Measurements from ENCODE around the gene TALDO1. TPM values are rescaled to one million over a fixed set of nuclear protein-coding genes. Genes with fewer than 3 reads are reported as not detected.

Gene TALDO1
- total RNA-seq, 1 donor = 141 TPM

DNA sequence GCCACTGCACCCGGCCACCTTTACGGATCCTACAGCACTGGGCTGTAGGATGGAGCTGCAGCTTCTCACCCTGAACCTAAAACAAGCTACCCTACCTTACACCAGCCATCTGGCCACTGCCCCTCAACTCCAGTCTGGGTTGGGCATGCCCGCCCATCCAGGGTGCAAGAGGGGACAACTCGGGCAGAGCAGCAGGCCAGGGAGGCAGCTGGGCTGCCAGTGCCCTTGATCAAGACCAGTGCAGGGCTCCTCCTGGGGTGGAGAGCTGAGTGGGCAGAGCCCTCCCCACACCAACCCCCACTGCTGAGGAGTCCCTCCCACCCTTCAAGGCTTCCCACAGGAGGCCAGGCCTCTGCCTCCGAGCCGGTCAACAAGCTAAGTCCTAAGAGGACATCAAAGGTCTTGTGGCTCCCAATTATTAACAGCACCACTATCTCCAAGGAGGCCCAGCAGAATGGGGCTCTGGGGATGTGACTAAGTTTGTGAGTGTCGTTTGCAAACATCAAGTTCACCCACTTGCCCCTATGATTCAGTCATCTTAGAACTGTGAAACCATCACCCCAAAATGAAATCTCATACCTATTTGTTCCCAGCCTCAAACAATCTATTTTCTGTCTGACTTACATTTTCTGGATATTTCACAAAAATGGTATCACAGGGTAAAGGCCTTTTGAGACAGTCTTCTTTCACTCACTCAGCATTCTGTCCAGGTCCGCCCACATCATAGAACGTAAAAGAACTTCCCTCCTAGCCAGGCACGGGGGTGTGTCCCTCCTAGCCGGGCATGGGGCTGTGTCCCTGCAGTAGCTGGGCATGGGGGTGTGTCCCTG lies 19.1 kb downstream of the TALDO1 start:
- Histone ChIP-seq H3K4me1 (ENCODE audit: insufficient read depth, low read length) (no peaks in the 10 kb centered on the region), H3K4me3 (ENCODE audit: low read length) (no peak overlapping the region), H3K9me3 (ENCODE audit: low read depth, low read length) (no peaks in the 10 kb centered on the region), H3K27me3 (ENCODE audit: insufficient read depth, low read length) (no peaks in the 10 kb centered on the region)

DNA sequence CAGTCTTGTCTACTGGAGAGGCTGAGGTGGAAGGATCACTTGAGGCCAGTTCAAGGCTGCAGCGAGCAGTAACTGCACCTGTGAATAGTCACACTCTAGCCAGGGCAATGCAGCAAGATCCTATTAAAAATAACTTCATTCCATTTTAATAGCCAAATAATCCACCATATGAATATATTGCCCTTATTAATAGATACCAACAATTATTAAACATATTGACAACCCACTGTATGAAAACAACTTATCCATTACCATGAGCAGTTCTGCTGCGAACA lies 19.6 kb downstream of the TALDO1 start:
- Histone ChIP-seq H3K4me3 (ENCODE audit: low read length) (no peak overlapping the region), H3K9me3 (ENCODE audit: low read depth, low read length) (no peaks in the 10 kb centered on the region), H3K4me1 (ENCODE audit: insufficient read depth, low read length) (no peaks in the 10 kb centered on the region), H3K27me3 (ENCODE audit: insufficient read depth, low read length) (no peaks in the 10 kb centered on the region)

DNA sequence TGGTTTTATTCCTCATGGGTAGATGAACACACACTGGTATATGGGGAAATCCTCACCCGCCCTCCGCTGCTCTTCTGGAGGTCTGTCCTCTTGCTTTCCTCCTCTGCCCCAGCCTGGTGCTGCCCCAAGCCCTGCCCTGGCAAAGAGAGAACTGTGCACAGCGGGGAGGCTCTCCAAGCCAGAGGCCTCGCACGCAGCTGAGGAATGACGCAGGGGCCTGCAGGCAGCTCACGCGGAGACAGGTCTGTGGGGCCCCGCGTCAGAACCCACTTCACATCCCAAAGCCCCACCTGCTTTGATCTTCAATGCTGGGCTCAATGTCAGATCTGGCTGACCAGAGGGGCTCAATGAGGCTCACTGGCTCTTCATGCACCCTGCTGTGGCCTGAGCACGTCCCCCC lies 20.0 kb downstream of the TALDO1 start:
- Histone ChIP-seq H3K27me3 (ENCODE audit: insufficient read depth, low read length) (no peaks in the 10 kb centered on the region), H3K9me3 (ENCODE audit: low read depth, low read length) (no peaks in the 10 kb centered on the region), H3K4me3 (ENCODE audit: low read length) (no peak overlapping the region), H3K4me1 (ENCODE audit: insufficient read depth, low read length) (no peaks in the 10 kb centered on the region)

DNA sequence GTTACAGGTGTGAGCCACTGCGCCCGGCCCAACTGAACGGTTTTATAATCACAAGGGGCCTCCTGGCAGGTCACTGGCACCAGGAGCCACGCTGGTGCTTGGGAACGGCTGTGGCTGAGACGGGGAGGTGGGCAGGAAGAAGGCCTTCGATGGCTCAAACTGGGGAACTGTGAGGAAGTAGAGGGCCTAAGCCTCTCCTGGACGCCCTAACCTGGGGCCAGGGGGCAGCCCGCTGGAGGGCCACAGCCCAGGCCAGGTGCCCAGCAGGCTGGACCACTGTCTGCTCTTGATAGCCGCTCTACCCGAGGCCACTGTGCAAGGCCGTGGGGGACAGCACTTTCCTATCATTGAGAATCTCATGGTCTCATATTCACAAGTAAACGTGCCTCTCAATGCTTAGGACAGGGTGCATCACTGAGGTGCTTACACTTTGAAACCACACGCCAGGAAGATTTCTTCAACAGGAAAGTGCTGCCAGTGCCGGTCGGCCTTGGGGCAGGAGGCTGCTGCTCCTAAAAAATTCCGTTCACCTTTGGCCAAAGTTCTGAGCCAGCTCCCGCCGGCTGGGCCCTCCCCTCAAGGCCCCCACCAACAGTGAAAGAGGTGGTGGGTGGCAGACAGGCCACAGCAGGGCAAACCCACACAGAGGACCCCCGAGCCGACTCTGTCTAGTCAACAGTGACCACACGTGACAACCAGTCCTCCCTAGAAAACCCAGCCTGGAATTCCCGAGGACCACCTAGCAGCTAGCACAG lies 22.8 kb downstream of the TALDO1 start:
- Histone ChIP-seq H3K9me3 (ENCODE audit: low read depth, low read length) (no peaks in the 10 kb centered on the region), H3K27me3 (ENCODE audit: insufficient read depth, low read length) (no peaks in the 10 kb centered on the region), H3K4me3 (ENCODE audit: low read length) (no peak overlapping the region), H3K4me1 (ENCODE audit: insufficient read depth, low read length) (peaks cover 1% of the 10 kb centered on the region)

DNA sequence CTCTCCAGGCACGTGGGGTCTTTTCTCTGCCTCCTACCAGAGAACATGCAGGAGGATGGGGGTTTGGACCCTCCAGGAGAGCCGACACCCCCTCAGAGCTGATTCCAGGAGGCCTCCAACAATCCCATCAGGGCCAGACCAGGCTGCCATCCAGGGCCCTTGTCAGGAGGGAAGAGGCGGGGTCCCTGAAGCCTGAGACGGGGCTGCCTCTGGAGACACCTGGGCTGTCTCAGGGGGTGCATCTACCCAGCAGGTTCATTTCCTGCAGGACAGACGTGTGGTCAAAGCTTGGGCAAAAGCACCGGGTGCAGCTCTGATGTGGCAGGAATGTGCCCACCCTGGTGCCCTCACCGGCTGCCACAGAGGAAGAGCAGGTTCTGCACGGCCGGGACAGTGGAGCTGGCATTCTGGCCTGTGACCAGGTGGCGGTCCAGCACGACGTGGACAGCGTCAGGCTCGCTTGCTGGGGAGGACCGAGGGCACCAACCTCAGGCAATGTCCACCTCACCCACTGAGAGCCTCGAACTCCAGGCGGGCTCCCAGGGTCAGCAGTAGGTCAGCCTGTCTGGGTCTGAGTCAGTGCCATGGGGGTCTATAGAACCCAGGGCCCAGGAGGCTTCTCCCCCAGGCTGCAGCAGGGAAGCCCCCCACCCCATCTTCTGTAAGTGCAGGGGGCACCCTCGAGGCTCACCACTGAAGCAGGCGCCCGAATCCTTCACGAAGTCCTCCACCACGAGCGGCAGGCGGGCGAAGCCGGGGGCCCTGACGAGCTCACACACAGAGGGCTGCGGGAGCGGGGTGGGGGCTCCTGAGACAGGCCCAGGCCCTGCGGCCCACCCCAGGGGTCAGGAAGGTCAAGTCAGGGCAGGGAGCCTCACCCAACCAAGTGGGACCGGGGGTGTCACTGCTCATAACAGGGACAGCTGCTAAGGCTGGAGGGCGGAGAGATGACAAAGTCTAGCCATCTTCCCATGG lies 23.7 kb downstream of the TALDO1 start:
- Histone ChIP-seq H3K9me3 (ENCODE audit: low read depth, low read length) (no peaks in the 10 kb centered on the region), H3K27me3 (ENCODE audit: insufficient read depth, low read length) (no peaks in the 10 kb centered on the region), H3K4me3 (ENCODE audit: low read length) (no peak overlapping the region), H3K4me1 (ENCODE audit: insufficient read depth, low read length) (peaks cover 10% of the 10 kb centered on the region)

DNA sequence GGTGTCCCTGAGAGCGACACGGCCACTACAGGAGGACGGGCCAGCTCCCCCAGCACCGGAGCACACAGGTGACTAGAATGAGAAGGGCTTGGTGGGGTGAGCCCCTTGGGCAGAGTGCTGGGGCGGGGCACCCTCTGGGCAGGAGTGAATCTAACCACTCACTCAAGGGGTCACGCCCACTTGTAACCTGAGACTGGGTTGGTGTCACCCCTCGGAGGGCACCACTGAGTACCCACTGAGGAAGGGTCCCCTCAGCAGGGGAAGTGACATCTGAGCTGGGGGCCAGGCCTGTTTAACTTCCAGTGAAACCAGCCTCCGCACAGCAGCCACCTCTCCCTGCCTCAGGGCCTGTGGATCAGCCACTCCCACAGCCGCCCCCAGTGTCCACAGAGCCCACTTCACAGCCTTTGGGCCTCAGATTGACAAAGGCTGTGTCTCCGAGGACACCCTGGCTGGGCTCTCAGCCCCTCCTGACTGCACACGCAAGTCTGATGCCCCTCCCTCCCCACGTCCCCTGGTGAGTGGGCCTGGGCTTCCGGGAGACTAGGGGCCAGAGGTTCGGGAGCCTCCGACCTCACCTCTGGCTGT lies 24.4 kb downstream of the TALDO1 start:
- H3K27me3 ChIP-seq (ENCODE audit: insufficient read depth, low read length) = no peaks in the 10 kb centered on the region
- no peaks in the 10 kb centered on the region for H3K9me3 ChIP-seq (ENCODE audit: low read depth, low read length)
- no peak overlapping the region for H3K4me3 ChIP-seq (ENCODE audit: low read length)
- H3K4me1 ChIP-seq (ENCODE audit: insufficient read depth, low read length) = peaks cover 18% of the 10 kb centered on the region

DNA sequence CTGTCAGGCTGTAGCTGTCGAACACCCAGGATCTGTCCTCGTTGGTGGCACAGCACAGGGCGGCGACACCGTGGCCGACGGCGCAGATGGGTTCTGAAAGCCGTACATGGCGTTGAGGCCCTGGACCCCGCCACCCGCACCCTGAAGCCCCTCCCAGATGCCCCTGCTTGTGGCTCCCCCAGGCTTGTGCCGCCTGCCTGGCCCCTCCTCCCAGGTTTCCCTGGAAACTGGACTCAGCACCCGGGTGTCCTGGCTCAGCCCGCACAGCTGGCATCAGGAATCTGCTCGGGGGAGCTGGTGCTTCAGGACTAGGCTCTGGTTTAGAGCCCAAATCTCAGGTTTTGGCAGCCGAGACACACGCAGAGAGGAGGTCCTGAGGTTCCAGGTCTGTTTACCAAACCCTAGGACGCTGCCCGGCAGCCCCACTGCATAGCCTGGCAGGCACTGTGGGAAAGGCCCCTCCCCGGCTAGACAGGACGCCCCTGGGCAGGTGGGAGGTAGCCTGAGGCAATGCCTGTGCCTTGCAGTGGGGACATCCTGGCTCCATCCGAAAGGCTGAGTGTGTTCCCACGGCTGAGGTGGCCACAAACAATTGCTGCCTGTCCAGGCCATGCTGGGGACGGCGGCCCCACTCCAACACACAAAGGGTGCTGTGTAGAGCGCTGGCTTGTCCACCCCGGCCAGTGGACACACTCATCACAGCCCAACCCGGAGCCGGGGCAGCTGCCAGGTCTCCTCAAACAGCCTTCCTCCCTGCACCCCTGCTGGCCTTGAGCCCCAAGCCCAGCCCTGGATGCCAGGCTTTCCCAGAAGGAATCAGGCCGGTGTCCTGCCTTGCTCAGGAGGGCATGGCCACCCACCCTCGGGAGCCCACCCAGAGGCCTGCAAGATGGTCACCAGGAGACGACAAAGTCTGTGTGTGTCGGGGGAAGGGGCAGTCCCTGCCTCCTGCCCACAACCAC lies 25.4 kb downstream of the TALDO1 start:
- peaks cover 19% of the 10 kb centered on the region for H3K4me1 ChIP-seq (ENCODE audit: insufficient read depth, low read length)
- no peaks in the 10 kb centered on the region for H3K27me3 ChIP-seq (ENCODE audit: insufficient read depth, low read length)
- no peak overlapping the region for H3K4me3 ChIP-seq (ENCODE audit: low read length)
- no peaks in the 10 kb centered on the region for H3K9me3 ChIP-seq (ENCODE audit: low read depth, low read length)

DNA sequence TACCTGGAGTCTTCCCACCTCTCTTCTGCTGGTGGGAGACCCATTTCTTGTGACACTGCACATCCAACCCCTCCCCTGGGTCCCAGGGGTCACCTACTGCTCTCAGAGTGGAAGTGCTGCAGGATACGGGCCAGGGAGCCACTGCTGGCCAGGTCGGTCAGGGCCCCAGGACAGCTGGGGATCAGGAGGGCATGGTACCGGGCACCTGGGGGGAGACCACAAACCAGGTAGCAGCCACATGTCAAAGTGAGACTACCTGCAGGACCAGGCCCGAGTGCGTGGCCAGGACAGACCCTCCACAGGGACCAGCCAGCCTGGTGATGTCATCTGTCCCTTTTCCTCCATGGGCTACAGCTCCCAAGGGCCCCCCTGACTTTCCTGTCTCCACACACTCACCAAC lies 26.2 kb downstream of the TALDO1 start:
- H3K4me3 ChIP-seq (ENCODE audit: low read length) = no peak overlapping the region
- no peaks in the 10 kb centered on the region for H3K9me3 ChIP-seq (ENCODE audit: low read depth, low read length)
- H3K4me1 ChIP-seq (ENCODE audit: insufficient read depth, low read length) = peaks cover 24% of the 10 kb centered on the region
- no peaks in the 10 kb centered on the region for H3K27me3 ChIP-seq (ENCODE audit: insufficient read depth, low read length)

DNA sequence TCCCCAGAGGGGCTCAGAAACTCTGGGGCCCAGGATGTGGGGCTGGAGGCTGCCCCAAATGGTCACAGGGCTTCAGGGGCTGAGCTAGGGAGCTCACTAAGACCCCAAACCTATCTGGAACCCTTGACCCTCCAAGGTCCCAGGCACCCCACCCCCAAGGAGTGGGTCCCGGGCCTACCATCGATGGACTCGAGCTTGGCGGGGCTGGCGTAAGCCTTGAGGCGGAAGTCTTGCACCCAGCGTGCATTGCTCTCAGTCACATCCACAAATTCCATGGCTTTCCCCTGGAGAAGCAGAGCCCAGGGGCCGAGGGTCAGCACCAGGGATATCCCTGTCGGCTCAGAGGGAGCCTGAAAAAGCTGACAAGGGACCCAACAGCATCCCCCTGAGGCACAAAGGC lies 26.6 kb downstream of the TALDO1 start:
- no peak overlapping the region for H3K4me3 ChIP-seq (ENCODE audit: low read length)
- H3K9me3 ChIP-seq (ENCODE audit: low read depth, low read length) = no peaks in the 10 kb centered on the region
- H3K27me3 ChIP-seq (ENCODE audit: insufficient read depth, low read length) = no peaks in the 10 kb centered on the region
- peaks cover 28% of the 10 kb centered on the region for H3K4me1 ChIP-seq (ENCODE audit: insufficient read depth, low read length)

DNA sequence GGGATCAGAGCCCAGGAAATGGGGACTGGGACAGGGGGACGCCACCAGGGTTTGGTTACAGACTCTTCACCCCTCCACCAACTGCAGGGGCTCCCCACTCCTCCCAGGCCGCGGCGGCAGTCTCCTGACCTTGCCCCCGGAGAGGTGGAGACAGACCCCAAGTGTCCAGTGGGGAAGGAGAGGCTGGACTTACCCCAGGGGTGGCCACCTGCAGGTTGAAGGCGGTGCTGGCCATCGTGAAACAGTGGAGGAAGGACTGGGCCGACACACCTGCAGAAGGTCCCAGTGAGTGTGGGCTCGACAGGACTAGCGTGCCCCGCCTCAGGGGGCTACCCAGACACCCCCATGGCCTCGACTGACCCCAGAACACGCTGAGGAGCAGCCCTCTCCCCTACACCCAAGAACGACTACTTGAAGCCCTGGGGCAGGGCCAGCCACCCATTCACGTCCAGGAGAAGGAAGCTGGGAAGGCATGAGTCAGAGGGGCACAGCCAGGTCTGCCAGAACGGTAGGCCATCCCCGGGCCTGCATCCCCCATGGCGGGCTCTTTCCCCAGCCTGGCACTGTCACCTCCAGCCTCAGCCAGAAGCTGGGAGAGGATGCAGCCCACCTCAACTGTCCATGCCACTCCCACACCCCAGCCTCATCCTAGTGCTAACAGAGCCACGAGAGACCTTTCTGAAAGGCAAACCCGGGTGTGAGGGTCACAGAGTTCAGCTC lies 27.8 kb downstream of the TALDO1 start:
- Histone ChIP-seq H3K4me3 (ENCODE audit: low read length) (no peak overlapping the region), H3K27me3 (ENCODE audit: insufficient read depth, low read length) (no peaks in the 10 kb centered on the region), H3K9me3 (ENCODE audit: low read depth, low read length) (no peaks in the 10 kb centered on the region), H3K4me1 (ENCODE audit: insufficient read depth, low read length) (peaks cover 30% of the 10 kb centered on the region)

DNA sequence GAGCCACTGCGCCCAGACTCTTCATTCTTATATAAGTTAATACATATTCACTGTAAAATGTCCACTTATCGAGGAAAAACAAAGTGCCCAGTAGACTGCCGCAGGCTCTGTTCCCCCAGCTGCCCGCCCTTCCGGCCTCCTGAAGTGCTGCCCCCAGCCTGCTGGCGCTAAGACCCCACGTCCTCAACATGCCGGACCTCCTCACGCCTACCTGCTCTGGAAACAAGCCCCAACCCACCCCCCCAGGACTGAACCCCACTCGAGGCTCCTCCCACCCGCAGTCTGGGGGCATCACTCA lies 28.9 kb downstream of the TALDO1 start:
- H3K9me3 ChIP-seq (ENCODE audit: low read depth, low read length) = no peaks in the 10 kb centered on the region
- peak overlapping the region; percentile 43 for H3K4me3 ChIP-seq (ENCODE audit: low read length)
- H3K27me3 ChIP-seq (ENCODE audit: insufficient read depth, low read length) = no peaks in the 10 kb centered on the region
- peaks cover 30% of the 10 kb centered on the region for H3K4me1 ChIP-seq (ENCODE audit: insufficient read depth, low read length)

DNA sequence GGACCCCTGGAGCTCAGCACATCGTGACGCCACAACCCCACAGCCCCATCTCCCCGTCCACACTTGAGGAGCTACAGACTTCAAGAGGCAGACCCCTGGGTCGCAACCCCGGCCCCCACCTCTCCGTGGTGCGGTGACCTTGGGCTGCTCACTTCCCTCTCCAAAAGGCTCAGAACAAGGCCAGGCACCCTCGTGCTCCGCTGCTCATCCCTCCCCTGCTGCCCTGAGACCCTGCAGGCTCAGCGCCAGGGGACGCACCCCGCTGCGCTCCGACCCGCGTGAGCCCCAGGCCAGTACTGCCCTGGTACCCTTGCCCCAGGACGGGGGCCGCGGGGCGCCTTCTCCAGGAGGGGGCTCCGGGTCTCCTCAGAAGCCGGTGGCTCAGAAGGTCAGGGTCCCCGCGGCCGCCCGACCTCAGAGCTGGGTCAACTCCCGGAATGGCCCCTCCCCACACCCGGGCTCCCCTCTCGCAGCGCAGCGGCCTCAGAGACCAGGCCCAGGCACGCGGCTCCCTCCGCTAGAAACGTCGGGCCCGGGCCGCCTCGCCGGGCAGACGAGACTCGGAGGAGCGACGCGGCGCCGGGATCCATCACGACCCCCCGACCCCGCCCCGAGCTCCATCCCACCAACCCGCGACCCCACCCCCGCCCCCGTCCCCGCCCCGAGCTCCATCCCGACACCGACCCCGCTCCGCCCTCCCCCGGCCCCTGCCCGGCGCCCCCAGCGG lies 29.5 kb downstream of the TALDO1 start:
- Histone ChIP-seq H3K4me3 (ENCODE audit: low read length) (peak overlapping the region; percentile 63), H3K9me3 (ENCODE audit: low read depth, low read length) (no peaks in the 10 kb centered on the region), H3K27me3 (ENCODE audit: insufficient read depth, low read length) (no peaks in the 10 kb centered on the region), H3K4me1 (ENCODE audit: insufficient read depth, low read length) (peaks cover 30% of the 10 kb centered on the region)
